NCI-H446 (cell line): ENCODE results near the gene RTN4RL1.
"Not testable (repeated sequence)": the region's sequence is repeated elsewhere in the genome, so short reads cannot be mapped to it uniquely, and the experiment has no call there.

Experiments
- DNase-seq, 2 experiments: peaks; one replicate each; lab custom pipeline; 2025; lab: John Stamatoyannopoulos, UW

Gene RTN4RL1

GRCh38 chr17:2023692-2024571 lies 1.2 kb downstream of the RTN4RL1 start:
- DNase-seq = peak in 1 of 2 experiments; percentile 19

DNA sequence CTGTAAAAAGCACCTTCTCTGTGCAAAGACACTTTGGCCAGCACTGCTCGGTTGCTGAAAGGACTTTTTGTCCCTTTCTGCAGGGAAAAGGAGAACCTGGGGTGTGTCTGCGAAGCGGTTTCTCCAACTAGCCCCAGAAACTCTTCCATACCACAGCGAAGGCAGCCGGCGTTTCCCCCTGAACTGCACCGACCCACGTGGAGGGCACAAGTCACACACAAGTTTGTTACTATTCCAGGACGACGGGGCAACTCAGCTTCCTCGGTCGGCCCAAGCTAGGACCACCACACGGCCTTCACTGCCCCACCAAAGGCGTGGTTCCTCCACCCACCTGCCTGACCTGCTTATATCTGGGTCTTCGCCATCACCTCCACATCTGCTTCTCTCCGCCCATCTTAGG lies 1.9 kb downstream of the RTN4RL1 start:
- DNase-seq = no peak

GRCh38 chr17:2022647-2023240 lies 2.4 kb downstream of the RTN4RL1 start:
- no peak for DNase-seq

DNA sequence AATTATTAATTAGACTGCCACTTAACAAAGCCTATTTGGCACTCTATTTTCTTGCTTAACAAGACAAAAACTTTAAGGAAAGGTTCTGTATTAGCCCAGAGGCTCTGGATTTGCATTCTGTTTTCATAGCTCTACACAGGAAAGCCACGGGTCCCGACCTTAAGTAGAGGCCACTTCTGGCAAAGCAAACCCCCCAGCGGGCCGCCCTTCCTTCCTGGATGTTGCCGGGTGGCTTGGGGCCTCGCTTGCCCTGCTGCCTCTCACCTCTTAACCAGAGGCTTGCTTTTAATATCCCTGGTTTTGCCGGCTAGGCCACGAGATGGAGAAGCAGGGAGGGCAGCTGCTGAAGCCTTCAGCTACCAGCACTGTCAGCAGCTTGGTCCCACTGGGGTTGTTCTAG lies 4.4 kb downstream of the RTN4RL1 start:
- no peak for DNase-seq

DNA sequence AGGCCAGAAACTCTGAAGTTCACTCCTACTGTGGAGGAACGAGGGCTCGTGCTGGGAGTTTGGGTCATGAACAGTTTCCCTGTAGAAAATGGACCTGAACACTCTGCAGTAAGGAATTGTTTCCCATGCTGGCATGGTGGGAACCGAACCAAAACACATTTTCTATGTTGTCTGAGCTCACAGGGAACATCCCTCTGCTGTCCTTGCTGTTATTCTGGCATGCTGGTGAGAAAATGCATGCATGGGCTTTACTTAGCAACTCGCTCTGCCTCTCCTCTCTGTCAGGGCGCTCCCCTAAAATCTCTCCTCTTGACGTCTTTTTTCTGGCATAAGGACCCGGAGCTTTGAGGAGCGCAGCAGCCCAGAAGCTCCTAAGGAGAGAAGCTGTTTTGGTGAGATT lies 5.4 kb downstream of the RTN4RL1 start:
- no peak for DNase-seq

GRCh38 chr17:2018716-2019510 lies 6.2 kb downstream of the RTN4RL1 start:
- DNase-seq = no peak

GRCh38 chr17:2017274-2017941 lies 7.7 kb downstream of the RTN4RL1 start:
- DNase-seq = no peak

GRCh38 chr17:2016494-2016893 lies 8.6 kb downstream of the RTN4RL1 start:
- no peak for DNase-seq

DNA sequence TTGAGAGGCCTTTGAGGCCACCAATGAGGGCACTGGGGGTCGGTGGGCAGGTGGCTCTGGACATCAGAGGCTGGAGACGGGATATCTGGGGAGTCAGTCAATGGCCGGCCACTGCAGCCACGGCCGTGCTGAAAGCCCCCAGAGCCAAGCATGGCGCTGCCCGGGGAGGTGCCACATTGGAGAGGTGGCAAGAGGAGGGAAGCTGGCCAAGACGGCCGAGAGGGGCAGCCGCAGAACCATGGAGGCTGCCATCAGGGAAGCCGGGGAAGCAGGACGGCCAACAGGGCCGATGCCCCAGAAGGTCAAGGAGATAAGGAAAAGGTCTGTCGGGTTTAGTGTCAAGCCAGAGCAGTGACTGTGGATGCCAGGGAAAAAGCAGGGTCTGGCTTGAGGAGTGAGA lies 9.8 kb downstream of the RTN4RL1 start:
- no peak for DNase-seq

DNA sequence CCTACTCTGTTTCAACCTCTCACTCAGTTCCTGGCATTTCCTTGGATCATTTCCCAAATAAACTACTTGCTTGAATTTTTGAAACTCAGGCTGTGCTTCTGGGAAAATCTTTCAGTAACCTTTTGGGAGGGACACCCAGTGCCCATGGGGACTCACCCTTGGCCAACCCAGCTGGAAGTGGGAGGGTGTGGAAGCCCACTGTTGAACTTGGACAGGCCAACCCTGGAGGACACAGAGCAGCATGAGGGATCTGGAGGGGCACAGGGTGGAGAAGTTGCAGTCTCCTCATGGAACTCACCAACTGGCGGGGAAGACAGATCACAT lies 11.2 kb downstream of the RTN4RL1 start:
- no peak for DNase-seq

GRCh38 chr17:2013220-2013993 lies 11.7 kb downstream of the RTN4RL1 start:
- not testable (repeated sequence) for DNase-seq

- no peak for DNase-seq
These were observed 12.6 kb downstream of the RTN4RL1 start for GRCh38 chr17:2012499-2012898.

- no peak for DNase-seq
These were observed 13.4 kb downstream of the RTN4RL1 start for GRCh38 chr17:2011411-2012371.

DNA sequence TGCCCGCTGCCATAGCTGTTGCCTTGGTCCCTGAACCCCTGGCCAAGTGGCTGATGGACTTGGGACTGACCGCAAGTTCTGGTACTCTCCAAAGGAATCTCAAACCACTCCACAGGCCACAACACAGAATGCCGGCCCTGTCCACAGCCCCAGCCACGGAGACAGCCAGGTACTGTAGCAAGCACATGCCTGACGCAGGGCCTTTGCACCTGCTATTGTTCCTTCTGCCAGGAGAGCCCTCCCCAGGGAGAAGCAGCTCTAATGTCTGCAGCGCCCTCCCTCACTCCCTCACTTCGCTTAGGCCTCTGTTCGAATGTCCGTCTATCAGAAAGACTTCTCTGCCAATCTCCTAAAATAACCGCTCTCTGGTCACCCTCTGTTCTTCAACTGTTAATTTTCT lies 15.4 kb downstream of the RTN4RL1 start:
- no peak for DNase-seq

- DNase-seq = no peak
These were observed 16.6 kb downstream of the RTN4RL1 start for GRCh38 chr17:2008332-2009126.

DNA sequence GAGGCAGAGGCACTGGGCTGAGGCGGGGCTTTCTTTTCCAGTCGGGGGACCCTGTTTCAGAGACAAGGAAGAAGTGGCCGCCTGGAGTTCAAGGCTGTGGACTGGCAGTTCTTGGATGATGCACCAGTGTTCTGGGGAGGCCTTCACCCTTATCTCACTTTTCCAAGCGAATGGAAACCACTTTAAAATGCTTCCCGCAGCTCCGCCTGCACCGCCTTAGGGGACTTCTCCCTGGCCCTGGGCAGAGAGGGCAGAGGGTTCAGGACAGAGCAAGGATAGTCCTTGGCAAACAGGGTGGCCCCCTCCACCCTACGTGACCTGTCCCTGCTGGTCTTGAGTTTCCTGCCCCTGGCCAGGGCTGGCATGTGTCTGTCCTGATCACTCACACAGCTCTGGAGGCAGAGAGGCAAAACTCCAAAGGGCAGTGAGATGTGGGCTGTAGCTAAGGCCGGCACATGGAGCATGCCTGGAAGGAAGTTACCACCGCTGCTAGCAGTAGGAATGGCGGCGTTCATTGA lies 20.6 kb downstream of the RTN4RL1 start:
- no peak for DNase-seq

DNA sequence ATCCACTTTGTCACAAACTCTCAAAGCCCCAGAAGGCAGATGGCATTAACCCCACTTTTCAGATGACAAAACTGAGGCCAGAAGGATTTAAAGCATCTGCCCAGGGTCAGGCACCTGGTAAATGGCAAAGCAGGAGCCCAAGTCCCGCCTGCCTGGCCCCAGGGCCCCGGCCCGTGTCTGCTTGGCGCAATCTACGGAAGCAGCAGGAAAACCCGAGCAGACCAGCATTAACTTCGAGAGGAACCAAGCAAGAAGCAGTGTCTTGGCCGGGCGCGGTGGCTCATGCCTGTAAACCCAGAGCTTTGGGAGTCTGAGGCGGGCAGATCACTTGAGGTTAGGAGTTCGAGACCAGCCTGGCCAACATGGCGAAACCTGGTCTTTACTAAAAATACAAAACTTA lies 21.6 kb downstream of the RTN4RL1 start:
- DNase-seq = no peak

- no peak for DNase-seq
These were observed 22.3 kb downstream of the RTN4RL1 start for GRCh38 chr17:2002767-2003329.
